Measurements from ENCODE around the gene A2M. TPM values are rescaled to one million over a fixed set of nuclear protein-coding genes. Genes with fewer than 3 reads are reported as not detected.

Gene A2M
- total RNA-seq, 1 experiment from 2014 or later, result not detected

- CTCF ChIA-PET, result no interaction called here
Observed at GRCh38 chr12:9133216-9133916, 17.6 kb upstream of the A2M start.

GRCh38 chr12:9132008-9132535, 16.4 kb upstream of the A2M start:
- intact Hi-C loops (cut with micrococcal nuclease; ENCODE audit: unreplicated experiment), result no loop called here
- TF ChIP-seq CTCF (IDR thresholded peaks at IDR 0.05; ENCODE audit: unreplicated experiment), result no peak
- Mint-ChIP-seq H3K4me1 (ENCODE audit: low read depth, unreplicated experiment) (no peaks in the 10 kb centered on the region), H3K27ac (ENCODE audit: unreplicated experiment) (no peak overlapping the region), H3K9me3 (ENCODE audit: low read depth, unreplicated experiment) (no peaks in the 10 kb centered on the region), H3K36me3 (ENCODE audit: insufficient read depth, unreplicated experiment) (no peaks in the 10 kb centered on the region), H3K4me3 (ENCODE audit: low read depth, unreplicated experiment) (no peak overlapping the region), H3K27me3 (ENCODE audit: unreplicated experiment) (no peaks in the 10 kb centered on the region)
- BruUV-seq (replicated peaks), result no TSS peak
- DNase-seq, result no peak
- CTCF ChIA-PET, result no interaction called here

More at GRCh38 chr12:9133216-9133916, 17.6 kb upstream of the A2M start:
- no TSS peak for BruUV-seq (replicated peaks)
- no peak for TF ChIP-seq CTCF (IDR thresholded peaks at IDR 0.05; ENCODE audit: unreplicated experiment)
- no peaks in the 10 kb centered on the region for H3K36me3 Mint-ChIP-seq (ENCODE audit: insufficient read depth, unreplicated experiment)
- no peaks in the 10 kb centered on the region for H3K27me3 Mint-ChIP-seq (ENCODE audit: unreplicated experiment)
- no peaks in the 10 kb centered on the region for H3K9me3 Mint-ChIP-seq (ENCODE audit: low read depth, unreplicated experiment)
- no peak overlapping the region for H3K4me3 Mint-ChIP-seq (ENCODE audit: low read depth, unreplicated experiment)
- H3K27ac Mint-ChIP-seq (ENCODE audit: unreplicated experiment), result no peak overlapping the region
- H3K4me1 Mint-ChIP-seq (ENCODE audit: low read depth, unreplicated experiment), result no peaks in the 10 kb centered on the region
- intact Hi-C loops (cut with micrococcal nuclease; ENCODE audit: unreplicated experiment), result no loop called here
- no peak for DNase-seq

- no peaks in the 10 kb centered on the region for H3K27me3 Mint-ChIP-seq (ENCODE audit: unreplicated experiment)
- H3K36me3 Mint-ChIP-seq (ENCODE audit: insufficient read depth, unreplicated experiment), result no peaks in the 10 kb centered on the region
- H3K4me3 Mint-ChIP-seq (ENCODE audit: low read depth, unreplicated experiment), result no peak overlapping the region
- no TSS peak for BruUV-seq (replicated peaks)
- H3K9me3 Mint-ChIP-seq (ENCODE audit: low read depth, unreplicated experiment), result no peaks in the 10 kb centered on the region
- H3K27ac Mint-ChIP-seq (ENCODE audit: unreplicated experiment), result no peak overlapping the region
- intact Hi-C loops (cut with micrococcal nuclease; ENCODE audit: unreplicated experiment), result no loop called here
- CTCF ChIA-PET, result no interaction called here
- no peaks in the 10 kb centered on the region for H3K4me1 Mint-ChIP-seq (ENCODE audit: low read depth, unreplicated experiment)
- no peak for DNase-seq
- no peak for TF ChIP-seq CTCF (IDR thresholded peaks at IDR 0.05; ENCODE audit: unreplicated experiment)
Observed at GRCh38 chr12:9130244-9130643, 14.5 kb upstream of the A2M start.

GRCh38 chr12:9127936-9128663, 12.4 kb upstream of the A2M start:
- CTCF ChIA-PET, result no interaction called here
- no peak overlapping the region for H3K27ac Mint-ChIP-seq (ENCODE audit: unreplicated experiment)
- no peaks in the 10 kb centered on the region for H3K9me3 Mint-ChIP-seq (ENCODE audit: low read depth, unreplicated experiment)
- H3K27me3 Mint-ChIP-seq (ENCODE audit: unreplicated experiment), result no peaks in the 10 kb centered on the region
- no peaks in the 10 kb centered on the region for H3K4me1 Mint-ChIP-seq (ENCODE audit: low read depth, unreplicated experiment)
- intact Hi-C loops (cut with micrococcal nuclease; ENCODE audit: unreplicated experiment), result no loop called here
- no peak for TF ChIP-seq CTCF (IDR thresholded peaks at IDR 0.05; ENCODE audit: unreplicated experiment)
- no peak overlapping the region for H3K4me3 Mint-ChIP-seq (ENCODE audit: low read depth, unreplicated experiment)
- BruUV-seq (replicated peaks), result no TSS peak
- no peaks in the 10 kb centered on the region for H3K36me3 Mint-ChIP-seq (ENCODE audit: insufficient read depth, unreplicated experiment)
- no peak for DNase-seq
